ENCODE measurements around the gene PCDHA13. TPM values are rescaled to one million over a fixed set of nuclear protein-coding genes. Genes with fewer than 3 reads are reported as not detected.
"Not testable (repeated sequence)": the region's sequence is repeated elsewhere in the genome, so short reads cannot be mapped to it uniquely, and the experiment has no call there.

The PCDHA13 gene, protein sequence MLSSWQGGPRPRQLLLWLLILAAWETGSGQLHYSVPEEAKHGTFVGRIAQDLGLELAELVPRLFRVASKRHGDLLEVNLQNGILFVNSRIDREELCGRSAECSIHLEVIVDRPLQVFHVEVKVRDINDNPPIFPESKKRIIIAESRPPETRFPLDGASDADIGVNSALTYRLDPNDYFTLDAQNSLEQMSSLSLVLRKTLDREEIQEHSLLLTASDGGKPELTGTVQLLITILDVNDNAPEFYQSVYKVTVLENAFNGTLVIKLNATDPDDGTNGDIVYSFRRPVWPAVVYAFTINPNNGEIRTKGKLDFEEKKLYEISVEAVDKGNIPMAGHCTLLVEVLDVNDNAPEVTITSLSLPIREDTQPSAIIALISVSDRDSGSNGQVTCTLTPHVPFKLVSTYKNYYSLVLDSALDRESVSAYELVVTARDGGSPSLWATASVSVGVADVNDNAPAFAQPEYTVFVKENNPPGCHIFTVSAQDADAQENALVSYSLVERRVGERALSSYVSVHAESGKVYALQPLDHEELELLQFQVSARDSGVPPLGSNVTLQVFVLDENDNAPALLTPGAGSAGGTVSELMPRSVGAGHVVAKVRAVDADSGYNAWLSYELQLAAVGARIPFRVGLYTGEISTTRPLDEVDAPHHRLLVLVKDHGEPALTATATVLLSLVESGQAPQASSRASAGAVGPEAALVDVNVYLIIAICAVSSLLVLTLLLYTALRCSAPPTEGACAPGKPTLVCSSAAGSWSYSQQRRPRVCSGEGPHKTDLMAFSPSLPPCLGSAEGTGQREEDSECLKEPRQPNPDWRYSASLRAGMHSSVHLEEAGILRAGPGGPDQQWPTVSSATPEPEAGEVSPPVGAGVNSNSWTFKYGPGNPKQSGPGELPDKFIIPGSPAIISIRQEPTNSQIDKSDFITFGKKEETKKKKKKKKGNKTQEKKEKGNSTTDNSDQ
- total RNA-seq, result not detected
- long read RNA-seq, partial matches to known transcripts, result 0 of 2 reads
- long read RNA-seq, other reads (novel, unspliced or antisense), result 2 of 2 reads

GRCh38 chr5:140881889-140882590 lies at the start of gene PCDHA13:
Gene PCDHA13 (plus strand): TSS chr5:140882124. CDS start chr5:140882269, 145 bp downstream.
- no peaks in the 10 kb centered on the region for H3K4me1 ChIP-seq
- peaks cover 60% of the 10 kb centered on the region for H3K9me3 ChIP-seq (replicated peaks)
- peak; percentile 22 for TF ChIP-seq CTCF (IDR thresholded peaks at IDR 0.05; ENCODE audit: borderline replicate concordance)
- H3K36me3 ChIP-seq, result no peaks in the 10 kb centered on the region
- H3K27ac ChIP-seq (replicated peaks), result no peak within 1 kb of the TSS
- intact Hi-C loops (cut with micrococcal nuclease), result no loop called here
- peaks cover 75% of the 10 kb centered on the region for H3K27me3 ChIP-seq (ENCODE audit: low read depth)
- peak within 1 kb of the TSS; percentile 18 for H3K4me3 ChIP-seq
- no peak for DNase-seq

- TF ChIP-seq CTCF (IDR thresholded peaks at IDR 0.05; ENCODE audit: borderline replicate concordance), result no peak
- Histone ChIP-seq H3K27ac (replicated peaks) (no peak within 1 kb of the TSS), H3K36me3 (no peaks in the 10 kb centered on the region), H3K27me3 (ENCODE audit: low read depth) (peaks cover 86% of the 10 kb centered on the region), H3K4me1 (no peaks in the 10 kb centered on the region), H3K9me3 (replicated peaks) (peaks cover 57% of the 10 kb centered on the region), H3K4me3 (peak within 1 kb of the TSS; percentile 27)
- DNase-seq, result no peak
- intact Hi-C loops (cut with micrococcal nuclease), result no loop called here
Measured at GRCh38 chr5:140833993-140834392, 47.9 kb upstream of the PCDHA13 start, which contains the start of gene PCDHA7. Gene PCDHA7 (plus strand): TSS chr5:140834269. CDS start chr5:140834384, 115 bp downstream.

DNA sequence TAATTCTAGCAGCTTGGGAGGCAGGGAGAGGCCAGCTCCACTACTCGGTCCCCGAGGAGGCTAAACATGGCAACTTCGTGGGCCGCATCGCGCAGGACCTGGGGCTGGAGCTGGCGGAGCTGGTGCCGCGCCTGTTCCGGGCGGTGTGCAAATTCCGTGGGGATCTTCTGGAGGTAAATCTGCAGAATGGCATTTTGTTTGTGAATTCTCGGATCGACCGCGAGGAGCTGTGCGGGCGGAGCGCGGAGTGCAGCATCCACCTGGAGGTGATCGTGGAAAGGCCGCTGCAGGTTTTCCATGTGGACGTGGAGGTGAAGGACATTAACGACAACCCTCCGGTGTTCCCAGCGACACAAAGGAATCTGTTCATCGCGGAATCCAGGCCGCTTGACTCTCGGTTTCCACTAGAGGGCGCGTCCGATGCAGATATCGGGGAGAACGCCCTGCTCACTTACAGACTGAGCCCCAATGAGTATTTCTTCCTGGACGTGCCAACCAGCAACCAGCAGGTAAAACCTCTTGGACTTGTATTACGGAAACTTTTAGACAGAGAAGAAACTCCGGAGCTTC lies 47.4 kb upstream of the PCDHA13 start:
- H3K27me3 ChIP-seq (ENCODE audit: low read depth), result peaks cover 86% of the 10 kb centered on the region
- H3K4me1 ChIP-seq; DNase-seq; H3K27ac ChIP-seq (replicated peaks); H3K36me3 ChIP-seq; intact Hi-C loops (cut with micrococcal nuclease): not testable (repeated sequence)
- H3K4me3 ChIP-seq, result peak overlapping the region; percentile 27
- peaks cover 52% of the 10 kb centered on the region for H3K9me3 ChIP-seq (replicated peaks)

- Histone ChIP-seq H3K4me1 (no peaks in the 10 kb centered on the region), H3K9me3 (replicated peaks) (peaks cover 50% of the 10 kb centered on the region), H3K27me3 (ENCODE audit: low read depth) (peaks cover 81% of the 10 kb centered on the region), H3K27ac (replicated peaks) (no peak overlapping the region), H3K4me3 (no peak overlapping the region), H3K36me3 (no peaks in the 10 kb centered on the region)
- intact Hi-C loops (cut with micrococcal nuclease), result no loop called here
- TF ChIP-seq CTCF (IDR thresholded peaks at IDR 0.05; ENCODE audit: borderline replicate concordance), result no peak
- DNase-seq, result no peak
Measured at GRCh38 chr5:140835622-140836510, 46.1 kb upstream of the PCDHA13 start.
